NT2/D1 (cell line): ENCODE data around the gene SPNS3.

ENCODE experiments used
- DNase-seq: peaks from one replicate; pipeline ENCODE4 v3.0.0-alpha.2; 2011; ENCODE audit warnings: low read depth, low spot score
- H3K27me3 ChIP-seq: 2 replicates; pipeline ENCODE4 v1.6.0; 2011; ENCODE audit warnings: mild to moderate bottlenecking; ENCODE audit not compliant: insufficient read length, insufficient read depth
- H3K36me3 ChIP-seq: 2 replicates; pipeline ENCODE4 v1.6.1; 2011; ENCODE audit warnings: mild to moderate bottlenecking, low read length, mixed read lengths; ENCODE audit not compliant: insufficient read depth, insufficient read length
- H3K4me1 ChIP-seq: 2 replicates; pipeline ENCODE4 v1.5.1; 2011; ENCODE audit not compliant: insufficient read depth, insufficient read length
- H3K4me3 ChIP-seq: 2 replicates; pipeline ENCODE4 v1.5.1; 2011; ENCODE audit warnings: low read depth; ENCODE audit not compliant: insufficient read length
- H3K9ac ChIP-seq: 2 replicates; pipeline ENCODE4 v1.6.0; 2011; ENCODE audit warnings: low read depth; ENCODE audit not compliant: insufficient read length
- H3K9me3 ChIP-seq: 2 replicates; pipeline ENCODE4 v1.5.1; 2011; ENCODE audit warnings: mild to moderate bottlenecking, low read length; ENCODE audit not compliant: insufficient read depth
- SUZ12 ChIP-seq: IDR thresholded peaks from 2 replicates; pipeline ENCODE4 v1.6.1; 2011; ENCODE audit not compliant: insufficient read length, insufficient read depth; ENCODE audit errors: extremely low read depth
- YY1 ChIP-seq: IDR thresholded peaks from 2 replicates; pipeline ENCODE4 v1.6.1; 2011; ENCODE audit not compliant: insufficient read length, insufficient read depth
- ZNF274 ChIP-seq: IDR thresholded peaks from 2 replicates; pipeline ENCODE4 v1.6.1; 2011; ENCODE audit warnings: mild to moderate bottlenecking, low read depth, low read length

SPNS3 gene

GRCh38 chr17:4502466-4503154 is 68.9 kb downstream of the SPNS3 start:
- Histone ChIP-seq H3K36me3 (no peaks in the 10 kb centered on the region), H3K4me1 (peaks cover 36% of the 10 kb centered on the region), H3K4me3 (no peak overlapping the region), H3K9ac (no peak overlapping the region), H3K27me3 (peaks cover 34% of the 10 kb centered on the region), H3K9me3 (no peaks in the 10 kb centered on the region)
- TF ChIP-seq SUZ12: no peak
- TF ChIP-seq YY1: no peak
- no peak for TF ChIP-seq ZNF274
- no peak for DNase-seq

GRCh38 chr17:4503283-4504025 is 69.7 kb downstream of the SPNS3 start:
- H3K27me3 ChIP-seq: peaks cover 26% of the 10 kb centered on the region
- H3K9ac ChIP-seq: no peak overlapping the region
- H3K4me1 ChIP-seq: peaks cover 31% of the 10 kb centered on the region
- TF ChIP-seq ZNF274 (no peak), SUZ12 (no peak), YY1 (no peak)
- no peaks in the 10 kb centered on the region for H3K36me3 ChIP-seq
- no peaks in the 10 kb centered on the region for H3K9me3 ChIP-seq
- no peak for DNase-seq
- H3K4me3 ChIP-seq: no peak overlapping the region

GRCh38 chr17:4504188-4504587 is 70.4 kb downstream of the SPNS3 start:
- no peak for DNase-seq
- Histone ChIP-seq H3K9me3 (no peaks in the 10 kb centered on the region), H3K27me3 (peaks cover 33% of the 10 kb centered on the region), H3K4me3 (no peak overlapping the region), H3K36me3 (no peaks in the 10 kb centered on the region), H3K9ac (no peak overlapping the region), H3K4me1 (peaks cover 31% of the 10 kb centered on the region)
- TF ChIP-seq SUZ12 (no peak), YY1 (no peak), ZNF274 (no peak)

- no peaks in the 10 kb centered on the region for H3K9me3 ChIP-seq
- no peaks in the 10 kb centered on the region for H3K36me3 ChIP-seq
- H3K4me1 ChIP-seq: peaks cover 33% of the 10 kb centered on the region
- DNase-seq: no peak
- peaks cover 26% of the 10 kb centered on the region for H3K27me3 ChIP-seq
- no peak overlapping the region for H3K4me3 ChIP-seq
- TF ChIP-seq SUZ12: no peak
- no peak for TF ChIP-seq ZNF274
- no peak for TF ChIP-seq YY1
- H3K9ac ChIP-seq: no peak overlapping the region
These were observed 71.4 kb downstream of the SPNS3 start for GRCh38 chr17:4505187-4505586.

- TF ChIP-seq SUZ12: no peak
- no peak for TF ChIP-seq YY1
- no peak for TF ChIP-seq ZNF274
- Histone ChIP-seq H3K9me3 (no peaks in the 10 kb centered on the region), H3K9ac (peak overlapping the region; percentile 18), H3K27me3 (peaks cover 17% of the 10 kb centered on the region), H3K4me3 (no peak overlapping the region), H3K4me1 (peaks cover 32% of the 10 kb centered on the region), H3K36me3 (no peaks in the 10 kb centered on the region)
- DNase-seq: no peak
These were observed 72.6 kb downstream of the SPNS3 start for GRCh38 chr17:4506175-4506813.

- no peak for DNase-seq
- Histone ChIP-seq H3K9me3 (no peaks in the 10 kb centered on the region), H3K4me3 (no peak overlapping the region), H3K9ac (no peak overlapping the region), H3K36me3 (no peaks in the 10 kb centered on the region), H3K27me3 (peaks cover 12% of the 10 kb centered on the region), H3K4me1 (peaks cover 31% of the 10 kb centered on the region)
- TF ChIP-seq SUZ12: no peak
- no peak for TF ChIP-seq YY1
- no peak for TF ChIP-seq ZNF274
These were observed 73.2 kb downstream of the SPNS3 start for GRCh38 chr17:4506892-4507291.

- Histone ChIP-seq H3K4me1 (peaks cover 31% of the 10 kb centered on the region), H3K4me3 (no peak overlapping the region), H3K27me3 (peaks cover 12% of the 10 kb centered on the region), H3K9ac (no peak overlapping the region), H3K9me3 (no peaks in the 10 kb centered on the region), H3K36me3 (no peaks in the 10 kb centered on the region)
- TF ChIP-seq ZNF274 (no peak), SUZ12 (no peak), YY1 (no peak)
- DNase-seq: no peak
These were observed 73.8 kb downstream of the SPNS3 start for GRCh38 chr17:4507361-4508111.
